H1 (cell line): ENCODE results near the gene RPS6KB2. TPM values are rescaled to one million over a fixed set of nuclear protein-coding genes. Genes with fewer than 3 reads are reported as not detected.

Source experiments
- CTCF ChIA-PET: fragments of 300-600 bp; sonication (Branson Sonifier 250); formaldehyde crosslinking; loops from one replicate; lab custom pipeline; 2021; ENCODE audit not compliant: partially characterized antibody; lab: Charles Lee
- POLR2A ChIA-PET: fragments of 300-600 bp; sonication (Branson Sonifier 250); formaldehyde crosslinking; loops from one replicate; lab custom pipeline; 2021; ENCODE audit warnings: inconsistent platforms; ENCODE audit not compliant: partially characterized antibody; lab: Charles Lee
- DNase-seq, 2 experiments: peaks; one replicate each; pipeline versions ENCODE4 v3.0.0 to v3.0.0-alpha.2; 2010 to 2022; ENCODE audit warnings: low spot score in 2 of 2, low read depth in 1 of 2, mixed read lengths in 1 of 2
- FAIRE-seq: peaks from 2 replicates; lab custom pipeline; 2011; peaks lifted over from hg19 to GRCh38; lab: Jason Lieb, UNC
- H2AFZ ChIP-seq: 2 replicates; pipeline ENCODE4 v1.8.1; 2012; ENCODE audit warnings: low read length, inconsistent platforms
- H2AK5ac ChIP-seq: 2 replicates; pipeline ENCODE4 v1.6.1; 2013; ENCODE audit warnings: low read depth, low read length
- H2BK120ac ChIP-seq: replicated peaks from 2 replicates; pipeline ENCODE3; 2013; ENCODE audit warnings: low read depth, low read length, inconsistent platforms
- H2BK12ac ChIP-seq: 2 replicates; pipeline ENCODE4 v1.6.1; 2013; ENCODE audit warnings: low read depth, low read length
- H2BK15ac ChIP-seq: 2 replicates; pipeline ENCODE4 v1.6.1; 2013; ENCODE audit warnings: low read length
- H2BK20ac ChIP-seq: 2 replicates; pipeline ENCODE4 v1.6.1; 2013; ENCODE audit warnings: low read length
- H2BK5ac ChIP-seq: 2 replicates; pipeline ENCODE4 v1.6.1; 2013; ENCODE audit warnings: low read depth, low read length
- H3K14ac ChIP-seq: 2 replicates; pipeline ENCODE4 v1.6.1; 2013; ENCODE audit warnings: inconsistent platforms; ENCODE audit not compliant: insufficient read length
- H3K18ac ChIP-seq: 2 replicates; pipeline ENCODE4 v1.6.1; 2013; ENCODE audit warnings: low read length; ENCODE audit errors: extremely low read depth
- H3K23ac ChIP-seq: 2 replicates; pipeline ENCODE4 v1.6.1; 2013; ENCODE audit warnings: inconsistent platforms; ENCODE audit not compliant: insufficient read length
- H3K23me2 ChIP-seq: 2 replicates; pipeline ENCODE4 v1.6.1; 2013; ENCODE audit warnings: low read depth, low read length
- H3K27ac ChIP-seq: 2 replicates; pipeline ENCODE4 v1.6.1; 2011; ENCODE audit warnings: low read depth, low read length, inconsistent platforms
- H3K27me3 ChIP-seq, 4 experiments: replicated peaks in 1 of 4; 1 replicate in 1 of 4; 2 replicates in 3 of 4; pipeline versions ENCODE4 v1.6.1 to v1.8.1; 2011 to 2013; ENCODE audit warnings: low read length in 3 of 4, mild to moderate bottlenecking in 3 of 4, inconsistent platforms in 2 of 4, mixed read lengths in 2 of 4, moderate library complexity in 1 of 4; ENCODE audit not compliant: control insufficient read depth in 3 of 4, insufficient read depth in 3 of 4; ENCODE audit errors: extremely low read depth in 1 of 4
- H3K36me3 ChIP-seq, 4 experiments: 2 replicates each; pipeline versions ENCODE4 v1.6.1 to v1.8.1; 2011 to 2013; ENCODE audit warnings: mild to moderate bottlenecking in 4 of 4, low read length in 3 of 4, moderate library complexity in 2 of 4, control low read depth in 1 of 4, inconsistent platforms in 1 of 4; ENCODE audit not compliant: insufficient read depth in 4 of 4, control insufficient read depth in 2 of 4
- H3K4ac ChIP-seq: replicated peaks from 2 replicates; pipeline ENCODE3; 2013; ENCODE audit warnings: low read length, low read depth, mixed read lengths, inconsistent platforms; ENCODE audit not compliant: insufficient read length
- H3K4me1 ChIP-seq, 4 experiments: replicated peaks in 1 of 4; 1 replicate in 1 of 4; 2 replicates in 3 of 4; pipeline versions ENCODE4 v1.6.1 to v1.8.1; 2011 to 2013; ENCODE audit warnings: low read length in 3 of 4, inconsistent platforms in 2 of 4, mixed read lengths in 1 of 4; ENCODE audit not compliant: insufficient read depth in 4 of 4, control insufficient read depth in 3 of 4
- H3K4me2 ChIP-seq, 2 experiments: 2 replicates each; pipeline versions ENCODE4 v1.6.1 to v1.8.1; 2011 to 2013; ENCODE audit warnings: low read depth in 2 of 2, low read length in 2 of 2, control low read depth in 1 of 2, inconsistent platforms in 1 of 2, mild to moderate bottlenecking in 1 of 2; ENCODE audit not compliant: insufficient read depth in 1 of 2
- H3K4me3 ChIP-seq, 4 experiments: fragments of 200-600, 300-600 bp in 1 of 4; sonication (generic), shearing (Covaris generic), sonication (Bioruptor Twin) in 1 of 4; 2 replicates each; pipeline versions ENCODE4 v1.5.1 to v1.8.1; 2011 to 2016; ENCODE audit warnings: low read length in 4 of 4, low read depth in 3 of 4, control low read depth in 2 of 4, inconsistent platforms in 2 of 4, mild to moderate bottlenecking in 2 of 4, mixed read lengths in 1 of 4, moderate library complexity in 1 of 4; ENCODE audit not compliant: insufficient read depth in 2 of 4; ENCODE audit errors: extremely low read depth in 1 of 4
- H3K56ac ChIP-seq: replicated peaks from 2 replicates; pipeline ENCODE3; 2013; ENCODE audit warnings: low read depth, mild to moderate bottlenecking, mixed read lengths, low read length, inconsistent platforms; ENCODE audit not compliant: insufficient read length
- H3K79me1 ChIP-seq: 2 replicates; pipeline ENCODE4 v1.6.1; 2013; ENCODE audit warnings: low read depth, low read length, control low read depth
- H3K79me2 ChIP-seq, 2 experiments: 2 replicates each; pipeline versions ENCODE4 v1.6.1 to v1.8.1; 2012 to 2013; ENCODE audit warnings: low read length in 2 of 2, mild to moderate bottlenecking in 2 of 2, inconsistent platforms in 1 of 2; ENCODE audit not compliant: insufficient read depth in 2 of 2, control insufficient read depth in 1 of 2
- H3K9ac ChIP-seq, 4 experiments: replicated peaks in 1 of 4; 1 replicate in 1 of 4; 2 replicates in 3 of 4; pipeline versions ENCODE4 v1.6.1 to v1.8.1; 2011 to 2013; ENCODE audit warnings: low read depth in 3 of 4, low read length in 3 of 4, control low read depth in 2 of 4, mild to moderate bottlenecking in 2 of 4, moderate library complexity in 2 of 4, inconsistent platforms in 1 of 4; ENCODE audit errors: extremely low read depth in 1 of 4
- H3K9me3 ChIP-seq, 2 experiments: 2 replicates each; pipeline versions ENCODE4 v1.6.1 to v1.8.1; 2012 to 2013; ENCODE audit warnings: mild to moderate bottlenecking in 2 of 2, moderate library complexity in 2 of 2, control low read depth in 1 of 2, inconsistent platforms in 1 of 2, low read depth in 1 of 2, low read length in 1 of 2, mixed read lengths in 1 of 2; ENCODE audit not compliant: insufficient read depth in 2 of 2
- H4K20me1 ChIP-seq, 2 experiments: replicated peaks in 1 of 2; 2 replicates each; pipeline versions ENCODE3 to v1.8.1; 2011 to 2013; ENCODE audit warnings: inconsistent platforms in 2 of 2, low read length in 2 of 2, mild to moderate bottlenecking in 1 of 2; ENCODE audit not compliant: insufficient read depth in 2 of 2, control insufficient read depth in 1 of 2
- H4K5ac ChIP-seq: 2 replicates; pipeline ENCODE4 v1.6.1; 2013; ENCODE audit warnings: low read length, low read depth, mixed read lengths, inconsistent platforms; ENCODE audit not compliant: insufficient read length
- H4K8ac ChIP-seq: 2 replicates; pipeline ENCODE4 v1.8.0; 2013; ENCODE audit warnings: mild to moderate bottlenecking, moderate library complexity, low read length, inconsistent platforms; ENCODE audit not compliant: insufficient read depth; ENCODE audit errors: extremely low read depth
- H4K91ac ChIP-seq: replicated peaks from 2 replicates; pipeline ENCODE3; 2013; ENCODE audit warnings: low read length, mixed read lengths, inconsistent platforms; ENCODE audit not compliant: insufficient read length
- EP300 ChIP-seq, 2 experiments: IDR thresholded peaks; 1 replicate in 1 of 2; 2 replicates in 1 of 2; pipeline ENCODE4 v1.6.1; 2011 to 2012; ENCODE audit warnings: low read depth in 2 of 2, low read length in 2 of 2, mild to moderate bottlenecking in 2 of 2, borderline replicate concordance in 1 of 2, inconsistent platforms in 1 of 2, moderate library complexity in 1 of 2
- HDAC6 ChIP-seq: IDR thresholded peaks from one replicate; pipeline ENCODE4 v1.7.1; 2012; ENCODE audit warnings: low read depth, mild to moderate bottlenecking, inconsistent platforms, low read length, moderate library complexity
- KDM5A ChIP-seq: fragments of 200-600 bp; IDR thresholded peaks from 2 replicates; pipeline ENCODE4 v1.7.1; 2012; ENCODE audit warnings: mild to moderate bottlenecking, low read length, inconsistent platforms, mixed read lengths
- PHF8 ChIP-seq: fragments of 200-600 bp; sonication (generic); conservative IDR thresholded peaks from 2 replicates; pipeline ENCODE4 v1.7.1; 2012; ENCODE audit warnings: low read depth, mild to moderate bottlenecking, inconsistent platforms, low read length, moderate library complexity
- SUZ12 ChIP-seq: fragments of 200-600 bp; sonication (generic); IDR thresholded peaks from 2 replicates; pipeline ENCODE4 v1.6.1; 2012; ENCODE audit warnings: mild to moderate bottlenecking, inconsistent platforms, low read length, moderate library complexity, mixed read lengths
- TAF7 ChIP-seq: optimal IDR thresholded peaks from 2 replicates; pipeline ENCODE3; 2011; ENCODE audit warnings: low read depth, mild to moderate bottlenecking, inconsistent platforms, low read length, moderate library complexity, borderline replicate concordance
- TEAD4 ChIP-seq: IDR thresholded peaks from 2 replicates; pipeline ENCODE4 v1.6.1; 2012; ENCODE audit warnings: low read depth, low read length, inconsistent platforms, mixed read lengths
- YY1 ChIP-seq: IDR thresholded peaks from 2 replicates; pipeline ENCODE4 v1.6.1; 2011; ENCODE audit warnings: low read depth, mild to moderate bottlenecking, low read length
- WGBS, 2 experiments: shearing (Covaris generic) in 1 of 2; methylation state at CpG; one replicate each; pipeline versions ENCODE4 v1.1.6 to v1.1.7; 2013 to 2015; ENCODE audit warnings: low lambda C conversion rate in 2 of 2, mixed read lengths in 2 of 2, inconsistent platforms in 1 of 2, low coverage in 1 of 2, missing lambda C conversion rate in 1 of 2; ENCODE audit not compliant: insufficient replicate concordance in 2 of 2, insufficient coverage in 1 of 2, insufficient read length in 1 of 2; ENCODE audit errors: extremely low coverage in 1 of 2, missing lambda C conversion rate in 1 of 2; 5-methylcytosine and 5-hydroxymethylcytosine counted together
- polyA plus RNA-seq, 7 experiments: library from polyadenylated mRNA; depleted of rRNA in 3 of 7; stranded (reverse) in 5 of 7; unstranded in 2 of 7; fragments of >200 nt in 5 of 7; fragments of 200-250 nt in 2 of 7; gene quantifications; 1 replicate in 5 of 7; 2 replicates in 1 of 7; 4 replicates in 1 of 7; pipeline versions ENCODE4 v1.2.1 to v1.2.3, GENCODE V29; 2011 to 2013; ENCODE audit warnings: missing spikeins in 2 of 7, mixed read lengths in 2 of 7
- total RNA-seq: library from RNA; stranded (reverse); fragmentation: NEBNext Ultra II Directional; extraction: Animal tissue kit (Norgen Biotek cat#: 25700); gene quantifications from 2 replicates; pipeline ENCODE4 v1.2.1, GENCODE V29; 2021
- TF ChIP-seq, protein P1 (sequence below): IDR thresholded peaks from 2 replicates; pipeline ENCODE4 v1.6.1; 2012; ENCODE audit warnings: low read length, inconsistent platforms

Gene RPS6KB2
- total and polyA plus RNA-seq, 2 of the 8 experiments (the other 6 are each of a cell fraction or from before 2014, with no cell fraction given): 41.0 to 47.1 TPM

DNA sequence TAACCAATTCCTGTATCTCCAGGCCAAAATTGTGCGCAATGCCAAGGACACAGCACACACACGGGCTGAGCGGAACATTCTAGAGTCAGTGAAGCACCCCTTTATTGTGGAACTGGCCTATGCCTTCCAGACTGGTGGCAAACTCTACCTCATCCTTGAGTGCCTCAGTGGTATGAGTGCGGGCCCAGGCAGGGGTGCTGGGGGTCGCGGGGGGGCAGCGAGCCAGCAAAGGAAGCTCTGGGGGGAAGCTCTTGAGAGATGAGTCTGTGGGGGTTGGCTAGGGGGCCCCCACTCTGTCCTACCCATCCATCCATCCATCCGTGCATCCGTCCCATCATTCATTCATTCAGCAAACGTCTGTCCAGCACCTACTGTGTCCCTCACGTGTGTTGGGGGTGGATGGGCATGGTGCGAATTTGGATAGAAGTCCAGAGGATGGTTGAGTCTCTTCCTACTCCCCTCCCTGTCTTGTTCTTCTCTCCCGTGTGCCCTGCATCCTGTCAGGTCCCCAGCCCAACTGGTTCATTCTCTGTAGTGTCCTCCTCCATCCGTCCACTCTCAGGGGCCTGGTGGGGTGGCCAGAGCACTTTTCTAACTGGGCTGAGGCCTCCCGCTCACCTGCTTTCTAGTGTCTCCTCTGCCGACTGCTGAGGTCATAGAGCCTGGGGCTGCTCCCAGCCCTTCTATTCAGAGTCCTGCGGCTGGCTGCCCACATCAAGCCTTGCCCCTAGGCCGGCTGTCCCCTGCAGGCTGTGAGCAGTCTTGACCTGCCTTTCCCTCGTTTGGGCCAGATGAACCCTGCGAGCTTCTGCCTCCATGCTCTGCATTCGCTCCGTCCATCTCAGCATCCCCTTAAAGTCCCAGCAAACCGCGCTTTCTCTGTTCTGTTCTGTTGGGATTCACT lies 3.3 kb downstream of the RPS6KB2 start:
- CTCF ChIA-PET: interaction anchor here (0.7 to 3.8 kb wide), 3 partner anchors 20 to 31 kb away, joined by 3 to 10 read pairs (median 4); partner anchors contain the start of gene PPP1CA
- no peak for TF ChIP-seq TAF7
- TF ChIP-seq SUZ12: no peak
- no peak for TF ChIP-seq PHF8
- no peak for TF ChIP-seq YY1
- no peak for TF ChIP-seq EP300 (IDR thresholded peaks at IDR 0.05; ENCODE audit: borderline replicate concordance in 1 of 2, low read depth in 2 of 2, low read length in 2 of 2)
- no peak for TF ChIP-seq HDAC6
- TF ChIP-seq TEAD4: no peak
- TF ChIP-seq, protein P1, sequence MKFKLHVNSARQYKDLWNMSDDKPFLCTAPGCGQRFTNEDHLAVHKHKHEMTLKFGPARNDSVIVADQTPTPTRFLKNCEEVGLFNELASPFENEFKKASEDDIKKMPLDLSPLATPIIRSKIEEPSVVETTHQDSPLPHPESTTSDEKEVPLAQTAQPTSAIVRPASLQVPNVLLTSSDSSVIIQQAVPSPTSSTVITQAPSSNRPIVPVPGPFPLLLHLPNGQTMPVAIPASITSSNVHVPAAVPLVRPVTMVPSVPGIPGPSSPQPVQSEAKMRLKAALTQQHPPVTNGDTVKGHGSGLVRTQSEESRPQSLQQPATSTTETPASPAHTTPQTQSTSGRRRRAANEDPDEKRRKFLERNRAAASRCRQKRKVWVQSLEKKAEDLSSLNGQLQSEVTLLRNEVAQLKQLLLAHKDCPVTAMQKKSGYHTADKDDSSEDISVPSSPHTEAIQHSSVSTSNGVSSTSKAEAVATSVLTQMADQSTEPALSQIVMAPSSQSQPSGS: no peak
- TF ChIP-seq KDM5A: no peak

More for the DNA sequence above, 3.3 kb downstream of the RPS6KB2 start:
- Histone ChIP-seq H4K5ac (no peak overlapping the region), H2BK12ac (no peak overlapping the region), H3K9ac (no peak overlapping the region), H4K8ac (peak overlapping the region; percentile 29; the same call in 1 of the 2 replicates), H3K79me1 (peaks cover 5% of the 10 kb centered on the region), H2BK20ac (no peak overlapping the region), H3K9me3 (no peaks in the 10 kb centered on the region), H3K4ac (no peak overlapping the region), H3K23me2 (peaks cover 10% of the 10 kb centered on the region), H3K56ac (no peak overlapping the region), H3K23ac (no peak overlapping the region), H3K27ac (no peak overlapping the region), H3K4me2 (no peak overlapping the region), H3K18ac (no peak overlapping the region), H3K4me1 (peaks cover 0 to 19% (median 10%) of the 10 kb centered on the region in 4 experiments; a peak in 6 of 7 replicates), H3K79me2 (peaks cover 0 to 9% of the 10 kb centered on the region in 2 experiments; a peak in 2 of 4 replicates), H2BK5ac (no peak overlapping the region), H2BK120ac (no peak overlapping the region), H3K14ac (no peak overlapping the region), H3K27me3 (no peaks in the 10 kb centered on the region), H2BK15ac (no peak overlapping the region), H2AFZ (no peak overlapping the region), H4K20me1 (peaks cover 0 to 12% of the 10 kb centered on the region in 2 experiments), H3K36me3 (peaks cover 3 to 17% (median 8%) of the 10 kb centered on the region in 4 experiments; a peak in 7 of 8 replicates), H3K4me3 (no peak overlapping the region), H4K91ac (no peak overlapping the region), H2AK5ac (no peak overlapping the region)
- DNase-seq (no peak), FAIRE-seq (no peak)
- WGBS, 2 experiments: 88% methylated on average over 24 of the region's 24 CpGs; no CpG with 5 or more reads in 1 of the 2 experiments
- POLR2A ChIA-PET: interaction anchor here (0.9 to 12.5 kb wide), 7 partner anchors 9 to 37 kb away, joined by 3 to 104 read pairs (median 4); partner anchors contain the start of genes CARNS1 and CORO1B
